BJ (cell line): Measurements from ENCODE around the gene CDC42EP3. TPM values are rescaled to one million over a fixed set of nuclear protein-coding genes. Genes with fewer than 3 reads are reported as not detected.

Experiments
- CTCF ChIA-PET: fragments of 350-600 bp; formaldehyde crosslinking; extraction: SDS; loops from one replicate; lab custom pipeline; 2021; ENCODE audit warnings: antibody characterized with exemption, inconsistent platforms; lab: Yijun Ruan, JAX
- POLR2A ChIA-PET: fragments of 300-600 bp; sonication (Branson Sonifier 250); formaldehyde crosslinking; extraction: SDS; loops from one replicate; lab custom pipeline; 2021; ENCODE audit warnings: antibody characterized with exemption; lab: Charles Lee
- DNase-seq: peaks from one replicate; pipeline ENCODE4 v3.0.0-alpha.2; 2011; ENCODE audit warnings: low read depth
- H3K27me3 ChIP-seq: 2 replicates; pipeline ENCODE4 v1.6.0; 2011; ENCODE audit warnings: low read length; ENCODE audit not compliant: control insufficient read depth, insufficient read depth
- H3K36me3 ChIP-seq: 2 replicates; pipeline ENCODE4 v1.5.1; 2011; ENCODE audit warnings: low read length; ENCODE audit not compliant: control insufficient read depth, insufficient read depth
- H3K4me3 ChIP-seq: 2 replicates; pipeline ENCODE4 v1.5.1; 2011; ENCODE audit warnings: low read depth, mild to moderate bottlenecking, control low read depth, low read length
- polyA plus RNA-seq: library from polyadenylated mRNA; depleted of rRNA; stranded (reverse); fragments of >200 nt; gene quantifications from 2 replicates; pipeline ENCODE4 v1.2.3, GENCODE V29; 2011
- TF ChIP-seq, protein P1 (sequence below): IDR thresholded peaks from 2 replicates; pipeline ENCODE4 v1.5.1; 2011; ENCODE audit warnings: low read depth, mild to moderate bottlenecking, control low read depth, inconsistent platforms, low read length, moderate library complexity; ENCODE audit not compliant: insufficient read depth

CDC42EP3 gene
- polyA plus RNA-seq, 1 experiment, result 191 TPM

DNA sequence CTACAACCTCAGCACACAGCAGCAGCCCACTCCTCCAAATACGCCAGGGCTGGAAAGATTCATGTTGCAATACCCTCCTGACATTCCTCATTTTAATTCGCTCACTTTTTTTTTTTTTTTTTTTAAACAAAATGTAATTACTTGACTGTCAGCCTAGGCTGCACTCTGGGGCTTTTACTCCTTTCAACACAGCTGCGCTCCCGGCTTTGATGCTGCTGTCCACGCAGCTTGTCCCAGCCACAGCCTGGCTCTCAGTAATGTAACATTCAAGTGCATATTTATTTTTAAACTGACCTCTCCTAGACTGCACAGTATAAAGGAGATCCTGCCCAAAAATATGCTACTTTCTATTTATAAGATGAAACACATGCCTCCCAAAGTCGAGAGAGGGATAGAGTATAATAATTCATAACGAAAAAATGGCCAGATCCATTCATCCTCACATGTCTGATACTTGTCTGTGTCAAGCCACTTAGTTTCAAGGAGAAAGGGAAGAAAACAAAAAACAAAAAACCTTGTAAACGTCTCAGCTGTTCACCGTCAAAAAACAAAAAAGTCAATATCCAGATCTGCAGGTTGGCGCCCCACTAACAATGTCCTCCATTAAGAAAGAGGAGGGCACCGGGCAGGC is 949 bp downstream of the CDC42EP3 start:
- no peak for DNase-seq
- TF ChIP-seq, protein P1, sequence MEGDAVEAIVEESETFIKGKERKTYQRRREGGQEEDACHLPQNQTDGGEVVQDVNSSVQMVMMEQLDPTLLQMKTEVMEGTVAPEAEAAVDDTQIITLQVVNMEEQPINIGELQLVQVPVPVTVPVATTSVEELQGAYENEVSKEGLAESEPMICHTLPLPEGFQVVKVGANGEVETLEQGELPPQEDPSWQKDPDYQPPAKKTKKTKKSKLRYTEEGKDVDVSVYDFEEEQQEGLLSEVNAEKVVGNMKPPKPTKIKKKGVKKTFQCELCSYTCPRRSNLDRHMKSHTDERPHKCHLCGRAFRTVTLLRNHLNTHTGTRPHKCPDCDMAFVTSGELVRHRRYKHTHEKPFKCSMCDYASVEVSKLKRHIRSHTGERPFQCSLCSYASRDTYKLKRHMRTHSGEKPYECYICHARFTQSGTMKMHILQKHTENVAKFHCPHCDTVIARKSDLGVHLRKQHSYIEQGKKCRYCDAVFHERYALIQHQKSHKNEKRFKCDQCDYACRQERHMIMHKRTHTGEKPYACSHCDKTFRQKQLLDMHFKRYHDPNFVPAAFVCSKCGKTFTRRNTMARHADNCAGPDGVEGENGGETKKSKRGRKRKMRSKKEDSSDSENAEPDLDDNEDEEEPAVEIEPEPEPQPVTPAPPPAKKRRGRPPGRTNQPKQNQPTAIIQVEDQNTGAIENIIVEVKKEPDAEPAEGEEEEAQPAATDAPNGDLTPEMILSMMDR, result no peak
- peak overlapping the region; percentile 91 for H3K4me3 ChIP-seq
- ChIA-PET POLR2A (interaction anchor here (0.6 to 0.7 kb wide), 3 partner anchors 110 to 302 kb away, joined by 3 to 9 read pairs (median 4); no protein-coding TSS in a partner anchor), CTCF (interaction anchor here (0.6 to 2.5 kb wide), 7 partner anchors 29 to 255 kb away, joined by 3 to 19 read pairs (median 3); no protein-coding TSS in a partner anchor)
- no peaks in the 10 kb centered on the region for H3K27me3 ChIP-seq
- H3K36me3 ChIP-seq, result peaks cover 3% of the 10 kb centered on the region

DNA sequence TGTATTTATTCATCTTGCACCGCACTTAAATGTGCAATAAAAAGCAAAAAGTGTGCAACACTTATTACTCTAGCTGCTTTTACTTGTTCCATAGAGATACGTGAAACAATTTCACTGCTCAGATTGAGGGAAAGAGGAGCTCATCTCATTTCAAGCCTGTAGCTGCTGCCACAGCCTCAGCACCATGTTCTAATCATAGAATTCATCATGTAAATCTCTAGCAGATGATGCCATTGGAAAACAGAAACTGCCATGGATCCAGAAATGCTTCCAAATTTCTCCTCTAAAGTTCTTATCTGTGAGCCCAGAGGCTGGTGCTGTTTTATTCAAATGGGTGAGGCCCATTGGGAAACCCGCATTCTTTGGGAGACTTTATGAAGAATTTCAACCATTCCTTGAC is 2.0 kb downstream of the CDC42EP3 start:
- TF ChIP-seq, protein P1, result no peak
- Histone ChIP-seq H3K4me3 (peak overlapping the region; percentile 91), H3K27me3 (no peaks in the 10 kb centered on the region), H3K36me3 (peaks cover 4% of the 10 kb centered on the region)
- DNase-seq, result no peak
- POLR2A ChIA-PET, result interaction anchor here (0.6 kb wide), 2 partner anchors 252 to 301 kb away, joined by 3 to 4 read pairs; no protein-coding TSS in a partner anchor
- CTCF ChIA-PET, result interaction anchor here (0.8 to 2.5 kb wide), 5 partner anchors 38 to 254 kb away, joined by 3 to 19 read pairs (median 4); no protein-coding TSS in a partner anchor

DNA sequence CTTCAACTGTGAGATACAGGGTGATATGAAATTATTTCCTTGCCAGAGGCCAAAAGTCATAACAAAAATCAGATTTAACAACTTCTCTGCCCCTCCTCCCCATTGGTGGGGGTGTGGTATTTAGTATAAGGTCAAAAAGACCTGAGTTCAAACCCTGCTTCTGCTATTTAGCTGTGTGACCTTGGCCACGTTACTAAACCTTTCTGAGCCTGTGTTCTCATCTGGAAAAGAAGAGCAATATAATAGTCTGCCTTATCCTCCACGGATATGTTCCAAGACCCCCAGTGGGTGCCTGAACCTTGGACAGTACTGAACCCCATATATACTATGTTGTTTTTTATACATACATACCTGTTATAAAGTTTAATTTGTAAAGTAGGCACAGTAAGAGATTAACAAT is 3.7 kb downstream of the CDC42EP3 start:
- Histone ChIP-seq H3K36me3 (peaks cover 7% of the 10 kb centered on the region), H3K4me3 (peak overlapping the region; percentile 91), H3K27me3 (no peaks in the 10 kb centered on the region)
- TF ChIP-seq, protein P1, result no peak
- ChIA-PET CTCF (interaction anchor here (1.4 kb wide), 1 partner anchor 253 kb away, joined by 3 read pairs; no protein-coding TSS in a partner anchor), POLR2A (no interaction called here)
- no peak for DNase-seq

DNA sequence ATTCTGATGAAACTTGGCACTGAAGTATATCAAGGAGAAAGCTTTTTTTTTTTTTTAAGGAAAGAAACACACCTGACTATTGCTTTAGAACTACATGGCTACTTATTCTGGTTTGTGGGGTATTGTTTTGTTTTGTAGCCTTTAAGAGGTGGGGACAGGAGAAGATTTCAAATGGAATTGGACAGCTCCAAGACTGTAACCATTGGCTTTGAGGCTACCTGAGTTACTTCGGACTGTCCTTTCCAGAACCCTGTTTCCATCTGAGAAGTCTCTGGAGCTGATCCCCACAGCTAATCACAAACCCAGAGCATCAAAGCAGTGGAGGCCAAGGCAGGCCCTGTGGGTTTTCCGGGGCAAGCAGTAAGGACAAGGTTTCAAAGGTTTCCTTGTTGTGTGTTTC is 4.7 kb downstream of the CDC42EP3 start:
- no peak for DNase-seq
- TF ChIP-seq, protein P1, result no peak
- Histone ChIP-seq H3K36me3 (peaks cover 7% of the 10 kb centered on the region), H3K4me3 (peak overlapping the region; percentile 91), H3K27me3 (no peaks in the 10 kb centered on the region)
- POLR2A ChIA-PET, result interaction anchor here (2.4 kb wide), 1 partner anchor 10 kb away, joined by 6 read pairs; no protein-coding TSS in a partner anchor
- CTCF ChIA-PET, result interaction anchor here (0.7 to 1.6 kb wide), 3 partner anchors 18 to 252 kb away, joined by 3 to 4 read pairs (median 3); no protein-coding TSS in a partner anchor
